ENCODE data around the gene NTM. TPM values are rescaled to one million over a fixed set of nuclear protein-coding genes. Genes with fewer than 3 reads are reported as not detected.

The NTM gene
- total RNA-seq, 1 donor from 2014 or later: not detected

DNA sequence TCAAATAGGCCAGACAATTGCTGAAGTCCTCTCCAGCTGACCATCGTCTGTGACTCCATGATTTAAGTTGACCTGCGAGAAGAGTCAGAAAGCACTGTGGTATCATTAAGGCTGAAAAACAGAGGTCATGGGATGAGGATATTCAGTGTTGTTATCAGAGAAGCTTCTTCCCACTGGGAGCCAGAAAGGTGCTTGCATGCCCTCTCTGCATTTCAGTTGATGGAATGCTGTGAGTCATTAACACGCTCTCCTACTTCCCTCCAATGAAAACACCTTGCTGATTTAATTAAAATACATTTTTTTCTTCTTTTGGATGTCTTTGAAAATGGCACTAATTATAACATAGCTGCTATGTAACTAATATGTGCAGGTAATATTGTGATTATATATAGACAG, 667.0 kb downstream of the NTM start:
- no peak for DNase-seq (ENCODE audit: low read depth in 2 of 2)

DNA sequence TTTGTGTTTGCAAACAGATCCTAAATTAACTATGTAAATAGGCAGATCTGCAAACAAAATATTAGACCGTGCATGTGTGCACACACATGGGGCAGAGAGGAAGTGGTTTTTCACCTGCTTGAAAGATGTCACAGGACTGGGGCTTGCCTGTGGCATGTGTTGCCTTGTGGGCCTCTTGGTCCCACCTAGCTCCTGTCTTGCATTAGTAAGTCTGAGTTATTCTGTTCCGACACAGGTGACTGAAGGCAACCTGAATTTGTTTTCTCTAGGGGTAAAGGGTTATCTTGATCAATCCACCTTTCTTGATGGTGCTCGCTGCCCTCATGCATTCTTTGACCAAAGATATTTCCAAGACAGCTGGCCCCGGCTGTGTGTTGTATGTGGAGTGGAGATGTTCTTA, 667.5 kb downstream of the NTM start:
- no peak for DNase-seq (ENCODE audit: low read depth in 2 of 2)

DNA sequence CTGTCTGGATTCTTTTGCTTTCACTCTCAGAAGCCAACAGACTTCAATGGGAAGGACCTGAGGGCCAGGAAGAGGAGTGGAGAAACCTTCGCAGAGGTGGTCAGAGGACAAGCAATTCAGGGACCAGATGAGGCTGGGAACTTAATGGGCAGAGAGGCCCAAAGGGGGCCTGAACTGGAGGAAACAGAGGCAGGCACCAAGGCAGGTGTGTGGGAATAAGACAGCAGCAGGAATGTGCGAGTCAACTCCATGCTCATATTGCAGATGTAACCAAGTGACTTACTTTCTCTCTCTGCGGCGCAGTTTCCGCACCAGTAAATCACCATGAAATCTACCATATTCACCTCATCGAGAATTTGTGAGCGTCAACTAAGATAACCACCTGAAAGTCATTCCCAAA, 669.1 kb downstream of the NTM start:
- DNase-seq (ENCODE audit: low read depth in 2 of 2): peak in 1 of 2 donors; percentile 33

DNA sequence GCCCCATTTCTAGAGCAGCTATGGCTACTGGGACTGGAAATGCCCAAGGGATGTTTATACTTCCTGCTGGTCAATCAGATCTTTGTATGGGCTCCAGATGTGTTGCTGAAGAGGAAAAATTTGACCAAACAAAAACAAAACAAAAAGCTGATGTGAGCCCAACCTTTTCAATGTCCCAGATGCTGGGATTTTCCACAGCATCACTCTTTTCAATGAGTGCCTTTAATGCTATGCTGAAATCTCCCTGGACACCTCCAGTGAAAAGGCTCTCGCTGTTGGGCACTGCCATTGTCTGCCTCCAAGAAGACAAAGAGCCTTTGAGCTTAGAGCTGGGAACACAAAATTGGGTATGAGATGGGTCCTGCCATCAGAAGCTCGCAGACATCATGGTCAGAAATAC, 671.9 kb downstream of the NTM start:
- no peak for DNase-seq (ENCODE audit: low read depth in 2 of 2)

DNA sequence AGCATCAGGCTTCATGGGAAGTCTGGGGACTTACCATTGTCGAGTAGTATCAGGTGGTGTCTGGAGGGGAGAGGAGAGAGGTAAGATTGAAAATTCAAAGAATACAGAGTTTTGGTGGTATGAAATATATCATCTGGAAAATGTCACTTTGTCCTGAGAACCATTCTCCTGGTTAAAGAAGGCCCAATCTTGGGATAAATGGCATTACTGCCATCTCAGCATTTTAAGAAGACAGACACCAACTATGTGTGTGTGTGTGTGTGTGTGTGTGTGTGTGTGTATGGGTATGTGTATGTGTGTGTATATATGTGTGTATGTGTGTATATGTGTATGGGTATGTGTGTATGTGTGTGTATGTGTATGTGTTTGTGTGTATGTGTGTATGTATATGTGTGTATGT, 673.3 kb downstream of the NTM start:
- no peak for DNase-seq (ENCODE audit: low read depth in 2 of 2)

DNA sequence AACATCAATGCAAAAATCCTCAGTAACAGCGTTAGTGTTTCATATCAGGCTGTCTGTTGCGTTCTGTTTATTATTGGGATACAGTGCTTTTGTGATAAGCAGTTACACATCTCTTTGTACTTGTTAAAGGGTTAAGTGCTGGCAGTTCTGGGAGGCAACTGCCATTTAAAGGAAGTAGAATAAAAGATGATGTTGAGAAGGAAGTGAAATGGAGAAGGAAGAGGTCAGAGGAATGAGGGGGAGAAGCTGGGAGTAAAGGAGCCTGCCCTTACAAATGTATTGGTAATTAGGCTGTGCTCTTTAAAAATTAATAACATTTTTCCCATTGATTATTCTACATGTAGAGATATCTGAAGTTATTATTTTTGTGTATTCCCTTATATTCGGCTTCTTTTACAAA, 674.7 kb downstream of the NTM start:
- DNase-seq (ENCODE audit: low read depth in 2 of 2): no peak

DNA sequence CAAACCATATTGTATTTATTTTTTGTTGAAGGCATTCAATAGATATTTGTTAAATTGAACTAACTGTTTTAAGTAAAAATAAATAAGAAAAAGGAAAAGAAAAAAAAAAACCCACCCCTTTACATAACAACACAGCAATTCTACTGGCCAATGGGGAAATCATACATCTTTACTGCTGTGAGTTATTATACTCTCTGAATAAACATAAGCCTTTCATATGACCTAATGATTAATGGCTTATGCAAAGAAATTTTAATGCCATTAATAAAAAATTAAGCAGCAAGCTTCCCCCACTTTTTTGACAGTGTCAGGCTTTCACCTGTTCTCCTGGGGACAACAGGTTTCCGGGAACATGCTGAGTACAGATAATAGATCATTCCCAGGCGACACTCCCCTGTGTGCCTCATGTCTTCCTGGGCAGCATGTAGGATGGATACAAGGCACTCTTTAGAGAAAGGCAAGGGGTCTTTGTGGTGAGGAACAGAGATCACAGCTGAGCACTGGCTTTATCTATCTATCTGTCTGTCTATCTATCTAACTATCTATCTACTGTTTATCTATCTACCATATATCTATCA, 676.0 kb downstream of the NTM start:
- no peak for DNase-seq (ENCODE audit: low read depth in 2 of 2)

DNA sequence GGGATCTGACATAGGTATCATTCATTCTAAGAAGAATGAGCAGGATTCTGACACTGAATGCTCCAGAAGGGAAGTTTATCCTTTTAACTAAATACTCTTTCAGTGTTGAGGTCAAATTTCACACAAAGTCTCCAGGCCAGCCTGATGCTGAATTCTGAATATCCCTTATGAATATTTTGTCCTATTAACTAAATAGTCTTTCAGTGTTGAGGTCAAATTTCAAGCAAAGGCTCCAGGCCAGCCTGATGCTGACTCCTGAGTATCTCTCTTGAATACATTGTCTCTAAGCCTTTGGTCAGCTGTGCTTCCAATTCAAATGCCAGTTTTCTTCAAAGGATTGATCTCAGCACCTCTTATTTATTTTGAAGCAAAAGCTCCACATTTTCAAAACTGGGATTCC, 676.8 kb downstream of the NTM start:
- no peak for DNase-seq (ENCODE audit: low read depth in 2 of 2)

DNA sequence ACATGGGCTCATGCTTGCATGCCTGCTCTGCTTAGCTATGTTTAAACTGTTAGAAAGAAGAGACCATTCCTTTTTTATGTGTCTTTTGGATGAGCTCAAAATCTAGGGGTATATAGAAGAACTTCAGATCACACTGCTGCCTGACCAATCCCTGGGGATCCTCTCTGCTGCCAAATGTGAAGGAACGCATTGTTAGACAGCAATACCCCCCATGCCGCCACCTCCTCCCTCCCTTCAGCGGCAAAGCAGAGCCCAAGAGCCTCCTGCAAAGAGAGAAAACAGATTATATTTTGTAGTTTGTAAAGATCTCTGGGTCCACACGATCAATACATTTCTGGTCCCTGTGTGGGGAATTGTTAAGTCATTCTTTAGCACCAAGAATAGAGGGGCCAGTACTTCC, 677.6 kb downstream of the NTM start:
- no peak for DNase-seq (ENCODE audit: low read depth in 2 of 2)

DNA sequence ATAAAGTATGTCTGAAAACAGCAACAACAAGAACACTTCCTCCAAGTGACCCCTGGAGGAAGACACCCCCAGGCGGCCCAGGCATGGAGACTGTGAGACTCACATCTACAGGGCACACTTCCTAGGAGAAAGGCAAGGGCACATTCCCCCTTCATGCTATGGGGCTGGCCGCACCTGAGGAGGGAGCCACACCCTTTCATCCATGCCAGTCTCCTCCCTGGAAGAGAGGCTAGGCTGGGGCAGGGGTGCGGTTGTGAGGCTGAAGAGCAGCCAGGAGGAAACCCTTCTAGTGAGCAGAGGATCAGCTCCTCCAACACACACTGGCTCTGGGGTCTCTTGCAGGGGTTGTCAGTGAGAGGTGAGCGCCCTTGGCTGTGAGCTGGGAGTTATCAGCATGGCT, 678.8 kb downstream of the NTM start:
- DNase-seq (ENCODE audit: low read depth in 2 of 2): no peak

DNA sequence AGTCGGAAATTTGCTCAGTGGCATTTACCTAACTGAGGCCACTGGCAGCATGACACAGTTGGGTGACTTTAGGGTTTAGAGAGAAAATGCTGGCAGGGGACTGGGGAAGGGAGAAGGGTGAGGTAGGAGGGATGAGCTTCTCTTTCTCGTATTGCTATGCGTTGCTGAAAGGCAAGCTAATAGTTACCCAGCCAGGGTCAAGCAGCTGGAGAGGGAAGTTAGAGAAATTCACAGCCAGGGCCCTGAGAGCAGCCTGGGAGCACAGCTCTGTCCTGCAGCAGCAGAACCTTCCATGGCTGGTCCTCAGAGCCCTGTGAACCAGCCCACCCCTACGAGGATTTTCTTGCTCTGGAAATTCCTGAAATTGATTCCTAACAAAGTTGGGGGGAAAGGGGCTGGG, 679.6 kb downstream of the NTM start:
- no peak for DNase-seq (ENCODE audit: low read depth in 2 of 2)

DNA sequence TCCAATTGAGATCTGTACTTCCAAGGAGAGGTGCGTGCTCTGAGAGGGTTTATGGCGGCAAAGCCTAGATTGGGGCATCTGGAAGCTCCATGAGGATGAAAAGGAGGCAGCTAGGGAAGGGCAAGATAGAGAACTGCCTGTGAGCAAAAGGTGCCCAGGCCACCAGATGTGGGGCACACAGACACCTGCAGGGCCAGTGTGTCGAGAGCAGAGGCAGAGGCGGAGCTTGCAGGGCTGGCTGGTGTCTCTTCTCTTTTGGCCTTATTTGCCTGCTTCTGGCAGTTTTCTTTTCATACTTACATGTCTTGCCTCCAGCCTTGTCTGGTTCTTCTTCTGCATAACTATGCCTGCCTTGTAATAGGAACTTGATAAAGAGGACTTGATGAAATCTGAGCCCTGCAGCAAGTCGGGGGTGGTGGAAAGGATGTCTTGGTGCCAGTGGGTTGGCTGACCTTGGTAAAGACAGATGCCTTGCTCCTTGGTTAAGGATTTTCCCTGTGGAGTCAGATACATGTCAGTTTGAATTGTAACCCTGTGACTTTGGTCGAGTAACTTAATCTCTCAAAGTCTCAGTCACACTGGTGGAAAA, 680.3 kb downstream of the NTM start:
- DNase-seq (ENCODE audit: low read depth in 2 of 2): no peak

DNA sequence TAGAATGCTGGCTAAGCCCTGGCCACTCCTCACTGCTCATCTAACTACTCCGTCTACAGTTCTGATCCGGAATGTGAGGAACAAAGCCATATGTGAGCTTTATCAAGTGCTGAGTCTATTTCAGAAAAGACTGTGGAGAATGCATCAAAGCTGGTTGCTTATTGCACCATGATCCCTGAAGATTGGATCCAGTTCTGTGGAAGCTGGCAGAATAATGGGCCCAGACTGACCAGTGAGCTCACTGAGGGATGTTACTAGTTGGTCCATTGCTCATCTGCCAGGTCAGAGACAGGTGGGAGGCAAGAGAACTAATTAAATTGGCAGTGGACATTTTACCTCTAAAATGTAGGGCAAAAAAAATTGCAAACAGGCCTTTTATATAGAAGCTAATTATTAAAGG, 681.3 kb downstream of the NTM start:
- DNase-seq (ENCODE audit: low read depth in 2 of 2): no peak

DNA sequence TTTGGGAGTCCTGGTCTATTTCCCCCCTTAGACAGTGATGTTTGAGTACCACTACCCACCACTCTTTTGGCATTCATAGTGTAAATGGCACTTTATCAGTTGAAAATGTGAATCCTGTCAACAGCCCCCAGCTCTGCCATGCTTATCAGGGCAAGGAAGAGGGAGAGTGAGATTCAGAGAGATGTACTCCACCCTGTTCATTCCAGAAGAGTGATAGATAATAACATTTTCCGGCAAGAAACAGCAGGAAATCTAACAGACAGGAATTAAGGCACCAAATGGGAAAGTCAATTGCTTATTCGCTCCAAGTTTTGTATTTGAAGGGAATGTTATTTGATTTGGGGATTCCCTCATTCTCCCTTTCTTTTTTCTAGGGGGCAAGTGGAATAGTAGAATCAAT, 681.9 kb downstream of the NTM start:
- no peak for DNase-seq (ENCODE audit: low read depth in 2 of 2)

DNA sequence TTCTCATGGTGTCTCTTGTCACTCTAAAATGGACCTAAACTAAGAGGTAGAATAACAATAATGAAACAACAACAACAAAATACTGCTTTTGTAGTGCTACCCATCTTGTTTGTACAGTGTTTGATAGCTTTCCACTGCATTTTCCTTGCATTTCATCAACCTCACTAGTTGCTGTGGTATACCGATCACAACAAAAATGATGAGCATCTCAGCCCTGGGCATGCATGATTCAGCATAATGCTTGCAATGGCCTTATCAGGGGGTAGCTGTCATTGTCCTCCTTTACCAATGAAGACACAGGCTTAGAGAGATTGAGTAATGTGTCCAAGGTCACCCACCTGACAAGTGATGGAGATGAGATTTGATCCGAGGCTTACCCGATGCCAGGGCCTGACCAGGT, 682.5 kb downstream of the NTM start:
- DNase-seq (ENCODE audit: low read depth in 2 of 2): no peak

DNA sequence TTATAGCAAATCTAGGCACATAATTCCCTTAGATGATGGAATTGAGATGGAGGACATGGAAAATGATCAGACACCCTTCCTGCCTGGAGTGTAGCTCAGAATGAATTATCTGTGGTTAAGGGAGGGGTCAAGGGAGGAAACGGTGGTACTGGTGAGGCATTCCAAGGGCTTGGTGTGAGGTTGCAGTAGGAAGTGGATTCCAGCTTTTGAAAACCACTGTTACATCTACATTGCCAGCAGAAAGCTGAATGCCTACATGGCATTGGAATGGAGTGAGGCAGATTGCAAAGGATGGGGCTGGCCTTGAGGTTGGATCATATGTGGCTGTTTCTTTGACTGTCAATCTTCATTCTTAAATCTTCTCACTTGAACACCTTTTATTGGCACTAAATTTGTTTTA, 684.4 kb downstream of the NTM start:
- peak in 1 of 2 donors; percentile 79 for DNase-seq (ENCODE audit: low read depth in 2 of 2)

DNA sequence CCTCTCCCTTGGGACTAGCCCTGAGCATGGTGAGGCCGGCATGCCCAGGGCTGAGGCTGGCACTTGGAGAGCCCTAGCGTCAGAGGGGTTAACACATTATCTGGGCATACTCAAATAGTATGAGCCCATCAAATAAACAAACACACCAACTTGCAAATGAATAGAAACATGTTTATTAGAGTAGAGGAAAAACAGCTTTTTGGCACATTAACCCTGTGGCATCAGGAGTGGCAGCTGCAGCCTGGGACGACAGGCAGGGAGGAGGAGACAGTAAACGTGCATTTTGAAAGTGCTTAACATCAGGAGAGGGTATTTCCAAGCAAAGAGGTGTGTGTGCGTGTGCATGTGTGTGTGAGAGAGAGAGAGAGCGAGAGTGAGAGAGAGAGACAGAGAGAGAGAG, 684.9 kb downstream of the NTM start:
- no peak for DNase-seq (ENCODE audit: low read depth in 2 of 2)

DNA sequence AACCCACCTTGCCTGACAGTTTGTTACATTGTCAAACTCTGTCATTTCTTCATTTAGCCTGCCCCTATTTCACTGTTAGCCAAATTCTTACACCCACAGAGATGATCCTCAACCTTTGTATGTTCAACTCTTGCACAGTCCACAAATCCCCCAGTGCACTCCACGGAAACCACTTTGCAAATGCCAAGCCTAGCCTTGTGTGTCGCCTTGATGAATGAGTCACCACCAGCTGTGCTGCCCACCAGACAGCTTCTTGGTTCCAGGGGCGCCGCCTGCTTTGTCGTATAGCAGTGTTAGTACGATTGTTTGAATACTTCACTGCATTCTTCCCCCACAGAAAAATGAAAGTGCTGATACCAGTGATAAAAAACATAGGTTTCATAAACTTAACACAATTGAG, 686.3 kb downstream of the NTM start:
- DNase-seq (ENCODE audit: low read depth in 2 of 2): peak in 1 of 2 donors; percentile 70

DNA sequence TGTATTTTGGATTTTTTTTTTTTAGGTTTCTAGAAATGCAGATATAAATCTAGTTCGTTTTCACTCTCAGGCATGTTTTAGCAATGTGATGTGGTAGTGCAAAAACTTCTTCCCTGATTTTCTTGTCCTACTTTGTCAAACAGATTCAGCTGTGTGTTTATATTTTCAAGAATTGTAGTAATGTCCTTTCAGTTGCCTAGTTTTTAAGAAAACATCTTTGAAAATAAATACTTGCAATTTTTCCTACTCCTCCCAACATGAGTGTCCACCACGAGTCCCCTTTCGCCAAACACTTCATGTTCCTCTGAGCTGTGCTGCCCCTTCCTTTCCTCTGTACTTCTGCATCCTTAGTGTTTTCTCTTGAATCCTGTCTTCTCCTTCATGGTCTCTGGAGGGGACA, 686.9 kb downstream of the NTM start:
- no peak for DNase-seq (ENCODE audit: low read depth in 2 of 2)

DNA sequence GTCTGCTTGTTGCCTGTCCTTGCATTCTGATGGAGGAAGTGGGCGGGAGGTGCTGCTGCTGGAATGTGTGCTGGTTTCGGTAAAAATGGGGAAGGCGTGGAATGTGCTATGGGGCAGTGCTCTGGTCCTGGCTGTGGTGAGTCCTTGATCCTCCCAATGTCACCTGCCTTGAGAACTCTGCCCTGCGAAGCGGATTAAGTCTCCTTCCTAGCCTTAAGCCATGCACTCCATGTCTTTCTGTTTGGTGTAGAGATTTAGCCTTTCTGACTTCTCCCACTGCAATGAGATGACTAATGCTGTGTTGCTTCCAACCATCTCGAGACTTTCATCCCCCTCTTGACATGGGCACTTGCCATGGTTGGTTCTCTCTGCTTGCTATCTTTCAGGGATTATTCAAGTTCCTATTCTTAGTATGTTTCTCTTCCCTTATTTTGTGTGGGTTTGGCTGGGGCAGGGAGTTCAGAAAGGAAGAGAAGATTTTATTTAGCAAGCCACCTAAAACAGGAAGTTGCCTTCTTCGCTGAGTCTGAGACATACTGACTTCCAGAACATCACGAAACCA, 687.9 kb downstream of the NTM start:
- peak in 1 of 2 donors; percentile 39 for DNase-seq (ENCODE audit: low read depth in 2 of 2)

DNA sequence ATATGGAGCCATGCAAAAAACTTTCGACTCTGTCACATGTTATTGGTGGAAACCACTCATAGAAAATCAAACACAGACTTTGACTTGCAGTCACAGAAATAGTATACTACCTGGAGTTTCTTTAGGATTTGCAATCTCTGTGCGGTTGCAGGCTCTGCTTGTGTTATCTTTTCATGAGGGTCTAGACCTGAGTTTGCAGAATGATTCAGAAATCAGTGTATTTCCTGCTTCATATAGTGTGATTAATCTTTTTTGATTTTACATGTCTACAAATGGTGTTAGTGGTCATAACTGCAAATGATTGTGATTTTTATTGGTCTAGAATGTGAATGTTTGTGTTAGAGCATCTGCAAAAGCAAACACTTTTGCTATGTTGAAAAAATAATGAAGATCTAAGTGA, 690.2 kb downstream of the NTM start:
- DNase-seq (ENCODE audit: low read depth in 2 of 2): no peak

DNA sequence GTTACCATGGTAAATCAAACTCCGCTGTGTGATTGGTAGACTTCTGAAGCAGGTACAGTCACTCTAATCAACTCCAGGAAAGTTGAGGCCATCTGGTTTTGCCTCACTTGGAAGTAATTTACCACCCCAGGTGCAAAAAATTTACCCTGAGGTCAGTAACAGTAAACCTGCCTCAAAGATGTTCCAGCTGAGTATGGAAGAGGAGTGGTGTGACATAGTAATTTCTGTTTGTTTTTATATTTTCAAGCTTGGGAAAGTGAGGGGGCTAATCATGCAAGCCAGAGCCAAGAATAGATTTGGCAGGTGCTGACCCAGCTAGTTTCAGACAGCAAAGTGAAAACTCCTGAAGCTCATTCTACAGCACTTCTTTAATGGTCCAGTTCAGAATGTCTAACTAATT, 691.6 kb downstream of the NTM start:
- no peak for DNase-seq (ENCODE audit: low read depth in 2 of 2)

DNA sequence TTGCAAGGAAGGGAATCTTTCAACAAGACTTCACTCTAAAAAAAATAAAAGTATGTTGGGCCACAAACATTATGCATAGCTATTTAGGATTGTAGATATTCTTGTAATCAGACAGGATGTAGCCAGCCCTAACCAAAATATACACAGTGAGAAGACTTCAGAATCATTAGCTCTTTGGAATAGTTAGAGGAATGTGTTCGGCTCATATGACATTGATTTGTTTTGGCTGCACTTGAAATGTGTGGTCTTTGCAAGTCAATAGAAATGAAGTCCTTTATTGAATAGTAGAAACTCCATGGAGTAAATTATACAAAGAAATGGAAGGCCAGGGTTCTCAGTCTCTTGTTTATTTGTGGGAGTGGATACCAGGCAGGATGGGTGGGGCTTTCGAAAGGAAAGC, 692.1 kb downstream of the NTM start:
- no peak for DNase-seq (ENCODE audit: low read depth in 2 of 2)

Data from lung microvascular endothelial cell (primary cell).